Measurements from ENCODE around the gene EHMT1. TPM values are rescaled to one million over a fixed set of nuclear protein-coding genes. Genes with fewer than 3 reads are reported as not detected.

Gene EHMT1
- total RNA-seq, 1 donor from 2014 or later, result 59.9 TPM

DNA sequence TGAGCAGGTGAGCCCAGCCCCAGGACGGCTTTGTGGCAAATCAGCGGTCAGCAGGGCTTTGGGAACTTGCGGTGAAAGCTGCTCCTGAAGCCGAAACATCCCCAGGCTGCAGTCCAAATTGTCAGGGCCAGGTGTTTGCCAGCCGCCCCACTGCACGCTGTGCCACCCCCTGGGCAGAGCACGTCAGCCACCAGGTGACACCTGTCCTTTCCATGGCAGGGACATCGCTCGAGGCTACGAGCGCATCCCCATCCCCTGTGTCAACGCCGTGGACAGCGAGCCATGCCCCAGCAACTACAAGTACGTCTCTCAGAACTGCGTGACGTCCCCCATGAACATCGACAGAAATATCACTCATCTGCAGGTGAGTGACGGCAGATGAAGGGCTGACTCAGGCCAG lies 194.4 kb downstream of the EHMT1 start:
- Histone ChIP-seq H3K27me3 (ENCODE audit: control insufficient read depth, insufficient read depth, low read length) (no peaks in the 10 kb centered on the region), H3K36me3 (ENCODE audit: control insufficient read depth, insufficient read depth, low read length) (peaks cover 2% of the 10 kb centered on the region), H3K4me3 (ENCODE audit: low read depth, low read length) (no peak overlapping the region)
- TF ChIP-seq, protein P1, sequence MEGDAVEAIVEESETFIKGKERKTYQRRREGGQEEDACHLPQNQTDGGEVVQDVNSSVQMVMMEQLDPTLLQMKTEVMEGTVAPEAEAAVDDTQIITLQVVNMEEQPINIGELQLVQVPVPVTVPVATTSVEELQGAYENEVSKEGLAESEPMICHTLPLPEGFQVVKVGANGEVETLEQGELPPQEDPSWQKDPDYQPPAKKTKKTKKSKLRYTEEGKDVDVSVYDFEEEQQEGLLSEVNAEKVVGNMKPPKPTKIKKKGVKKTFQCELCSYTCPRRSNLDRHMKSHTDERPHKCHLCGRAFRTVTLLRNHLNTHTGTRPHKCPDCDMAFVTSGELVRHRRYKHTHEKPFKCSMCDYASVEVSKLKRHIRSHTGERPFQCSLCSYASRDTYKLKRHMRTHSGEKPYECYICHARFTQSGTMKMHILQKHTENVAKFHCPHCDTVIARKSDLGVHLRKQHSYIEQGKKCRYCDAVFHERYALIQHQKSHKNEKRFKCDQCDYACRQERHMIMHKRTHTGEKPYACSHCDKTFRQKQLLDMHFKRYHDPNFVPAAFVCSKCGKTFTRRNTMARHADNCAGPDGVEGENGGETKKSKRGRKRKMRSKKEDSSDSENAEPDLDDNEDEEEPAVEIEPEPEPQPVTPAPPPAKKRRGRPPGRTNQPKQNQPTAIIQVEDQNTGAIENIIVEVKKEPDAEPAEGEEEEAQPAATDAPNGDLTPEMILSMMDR (IDR thresholded peaks at IDR 0.05; ENCODE audit: insufficient read depth, low read length, poor library complexity, severe bottlenecking), result no peak
- no peak for DNase-seq (ENCODE audit: low read depth)

GRCh38 chr9:137813651-137814415 lies 195.0 kb downstream of the EHMT1 start:
- TF ChIP-seq, protein P1 (IDR thresholded peaks at IDR 0.05; ENCODE audit: insufficient read depth, low read length, poor library complexity, severe bottlenecking), result no peak
- DNase-seq (ENCODE audit: low read depth), result no peak

GRCh38 chr9:137814436-137814835 lies 195.6 kb downstream of the EHMT1 start:
- Histone ChIP-seq H3K4me3 (ENCODE audit: low read depth, low read length) (no peak overlapping the region), H3K36me3 (ENCODE audit: control insufficient read depth, insufficient read depth, low read length) (peaks cover 2% of the 10 kb centered on the region), H3K27me3 (ENCODE audit: control insufficient read depth, insufficient read depth, low read length) (no peaks in the 10 kb centered on the region)
- TF ChIP-seq, protein P1 (IDR thresholded peaks at IDR 0.05; ENCODE audit: insufficient read depth, low read length, poor library complexity, severe bottlenecking), result no peak
- no peak for DNase-seq (ENCODE audit: low read depth)

More at GRCh38 chr9:137813651-137814415, 195.0 kb downstream of the EHMT1 start:
- H3K4me3 ChIP-seq (ENCODE audit: low read depth, low read length), result no peak overlapping the region
- H3K36me3 ChIP-seq (ENCODE audit: control insufficient read depth, insufficient read depth, low read length), result peaks cover 2% of the 10 kb centered on the region
- H3K27me3 ChIP-seq (ENCODE audit: control insufficient read depth, insufficient read depth, low read length), result no peaks in the 10 kb centered on the region

DNA sequence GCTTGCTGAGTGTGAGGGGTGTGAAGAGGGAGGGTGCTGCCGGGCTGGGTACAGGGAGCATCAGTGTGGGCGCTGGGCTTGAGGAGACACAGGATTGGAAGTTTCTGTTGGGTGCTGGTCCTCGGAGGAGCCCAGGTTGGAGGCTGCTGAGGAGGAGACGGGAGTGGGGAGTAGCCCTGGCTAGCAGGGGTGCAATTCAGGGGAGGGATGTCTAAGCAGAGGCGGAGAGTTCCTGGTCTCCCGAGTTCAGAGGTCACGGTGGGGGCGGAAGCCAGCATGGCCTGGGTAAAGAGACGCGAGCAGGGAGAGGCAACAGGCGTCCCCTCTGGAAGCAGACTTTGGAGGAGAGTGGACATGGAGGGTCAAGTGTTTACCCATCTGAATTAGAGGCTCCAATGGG lies 196.0 kb downstream of the EHMT1 start:
- Histone ChIP-seq H3K36me3 (ENCODE audit: control insufficient read depth, insufficient read depth, low read length) (peaks cover 2% of the 10 kb centered on the region), H3K4me3 (ENCODE audit: low read depth, low read length) (no peak overlapping the region), H3K27me3 (ENCODE audit: control insufficient read depth, insufficient read depth, low read length) (no peaks in the 10 kb centered on the region)
- DNase-seq (ENCODE audit: low read depth), result no peak
- TF ChIP-seq, protein P1 (IDR thresholded peaks at IDR 0.05; ENCODE audit: insufficient read depth, low read length, poor library complexity, severe bottlenecking), result no peak

GRCh38 chr9:137815256-137816255 lies 196.8 kb downstream of the EHMT1 start:
- Histone ChIP-seq H3K36me3 (ENCODE audit: control insufficient read depth, insufficient read depth, low read length) (peaks cover 4% of the 10 kb centered on the region), H3K27me3 (ENCODE audit: control insufficient read depth, insufficient read depth, low read length) (no peaks in the 10 kb centered on the region), H3K4me3 (ENCODE audit: low read depth, low read length) (no peak overlapping the region)
- TF ChIP-seq, protein P1 (IDR thresholded peaks at IDR 0.05; ENCODE audit: insufficient read depth, low read length, poor library complexity, severe bottlenecking), result no peak
- DNase-seq (ENCODE audit: low read depth), result no peak

All from kidney epithelial cell (primary cell).